Measurements from ENCODE around the gene EEPD1. TPM values are rescaled to one million over a fixed set of nuclear protein-coding genes. Genes with fewer than 3 reads are reported as not detected.

The EEPD1 gene
- total RNA-seq, 1 experiment from 2014 or later = 5.0 TPM

GRCh38 chr7:36263095-36263484, 110.0 kb downstream of the EEPD1 start:
- H2BK15ac ChIP-seq (ENCODE audit: low read depth, low read length) = no peak overlapping the region
- no peaks in the 10 kb centered on the region for H3K27me3 ChIP-seq (ENCODE audit: insufficient read depth, low read length)
- no peak overlapping the region for H2AFZ ChIP-seq (ENCODE audit: low read length)
- no peak for TF ChIP-seq CTCF (conservative IDR thresholded peaks at IDR 0.05)
- no peak overlapping the region for H3K9ac ChIP-seq (ENCODE audit: extremely low read depth, insufficient read length, low read length)
- no peak overlapping the region for H3K4me2 ChIP-seq (ENCODE audit: insufficient read depth, insufficient read length, low read length)
- H3K4ac ChIP-seq (ENCODE audit: low read depth, low read length) = no peak overlapping the region
- H4K20me1 ChIP-seq (ENCODE audit: control insufficient read depth, insufficient read depth, insufficient read length) = no peaks in the 10 kb centered on the region
- no peaks in the 10 kb centered on the region for H3K79me2 ChIP-seq (ENCODE audit: insufficient read depth, low read length)
- no peak overlapping the region for H2BK12ac ChIP-seq (ENCODE audit: insufficient read length, low read depth, low read length)
- no peak overlapping the region for H3K23ac ChIP-seq (ENCODE audit: insufficient read length, low read depth, low read length)
- WGBS (ENCODE audit: extremely low coverage, insufficient read length, low lambda C conversion rate) = no CpG with 5 or more reads among the region's 5 CpGs
- Mint-ChIP-seq H3K4me1 (peaks cover 17 to 18% of the 10 kb centered on the region in 2 experiments), H3K9me3 (no peaks in the 10 kb centered on the region), H3K27me3 (ENCODE audit: low read depth) (no peaks in the 10 kb centered on the region), H3K4me3 (no peak overlapping the region), H3K27ac (no peak overlapping the region), H3K36me3 (ENCODE audit: insufficient read depth in 1 of 3, low read depth in 3 of 3) (peaks cover 0 to under 1% (median 0%) of the 10 kb centered on the region in 3 experiments; a peak in 1 of 7 replicates)
- H3K9me3 ChIP-seq (ENCODE audit: control insufficient read depth, low read depth, low read length) = no peaks in the 10 kb centered on the region
- H3K18ac ChIP-seq (ENCODE audit: insufficient read length, low read depth, low read length) = no peak overlapping the region
- no peak overlapping the region for H2BK20ac ChIP-seq (ENCODE audit: low read depth, low read length, poor library complexity, severe bottlenecking)
- DNase-seq = no peak
- H4K8ac ChIP-seq (replicated peaks; ENCODE audit: insufficient read length, low read depth, low read length) = no peak overlapping the region
- no peak overlapping the region for H2AK5ac ChIP-seq (ENCODE audit: insufficient read length, low read length)
- no peak overlapping the region for H4K91ac ChIP-seq (ENCODE audit: insufficient read length, low read depth, low read length)
- peaks cover 3% of the 10 kb centered on the region for H3K4me1 ChIP-seq (ENCODE audit: insufficient read depth, low read length)
- no peak overlapping the region for H4K5ac ChIP-seq (ENCODE audit: insufficient read length, low read depth, low read length)
- no peak overlapping the region for H2BK5ac ChIP-seq (ENCODE audit: insufficient read length, low read length)
- H2BK120ac ChIP-seq (ENCODE audit: low read depth, low read length, poor library complexity, severe bottlenecking) = no peak overlapping the region
- no peak overlapping the region for H3K56ac ChIP-seq (ENCODE audit: insufficient read length, low read depth, low read length)
- H3K14ac ChIP-seq (ENCODE audit: insufficient read depth, low read length) = no peak overlapping the region
- no peak overlapping the region for H3T11ph ChIP-seq (ENCODE audit: low read length)
- no peaks in the 10 kb centered on the region for H3K23me2 ChIP-seq (ENCODE audit: insufficient read length, low read depth, low read length, poor library complexity, severe bottlenecking)
- no peak overlapping the region for H3K27ac ChIP-seq (ENCODE audit: insufficient read length, low read depth, low read length)
- no peaks in the 10 kb centered on the region for H3K79me1 ChIP-seq (ENCODE audit: insufficient read depth, low read depth, low read length, poor library complexity, severe bottlenecking)

Measured in H9 (cell line).